ENCODE measurements around the gene CARD6.

CARD6 gene

DNA sequence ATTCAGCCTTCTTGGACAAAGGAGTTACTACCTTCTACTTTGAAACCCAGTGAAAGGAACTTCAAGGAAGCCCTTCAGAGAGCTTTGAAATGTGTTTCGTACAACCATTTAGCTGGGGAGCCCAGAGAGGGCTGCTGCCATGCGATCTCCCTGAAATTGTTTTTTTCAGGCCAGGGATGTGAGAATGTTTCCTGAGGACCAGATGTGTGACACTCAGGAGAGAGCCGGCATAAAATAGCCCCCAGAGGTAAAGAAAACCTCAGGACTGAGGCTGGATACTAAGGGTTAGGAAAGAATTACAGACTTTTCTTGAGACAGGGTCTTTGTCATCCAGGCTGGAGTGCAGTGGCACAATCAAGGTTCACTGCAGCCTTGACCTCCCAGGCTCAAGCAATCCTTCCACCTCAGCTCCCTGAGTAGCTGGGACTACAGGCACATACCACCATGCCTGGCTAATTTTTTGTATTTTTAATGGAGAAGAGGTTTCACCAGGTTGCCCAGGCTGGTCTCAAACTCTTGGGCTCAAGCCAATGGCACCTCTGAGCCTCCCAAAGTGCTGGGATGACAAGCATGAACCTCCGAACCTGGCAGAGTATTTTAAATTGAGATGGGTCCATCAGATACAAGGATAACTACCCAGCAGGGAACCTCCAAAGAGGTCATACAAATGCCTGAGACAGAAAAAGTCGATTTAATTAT is 14.5 kb upstream of the CARD6 start:
- no peak for DNase-seq (ENCODE audit: low read depth)
- no peak for TF ChIP-seq CTCF (IDR thresholded peaks at IDR 0.05; ENCODE audit: control insufficient read depth, extremely low read depth, insufficient read depth)

GRCh38 chr5:40827188-40827977 is 13.8 kb upstream of the CARD6 start:
- no peak for TF ChIP-seq CTCF (IDR thresholded peaks at IDR 0.05; ENCODE audit: control insufficient read depth, extremely low read depth, insufficient read depth)
- no peak overlapping the region for H3K4me3 ChIP-seq (ENCODE audit: low read depth, low read length)
- DNase-seq (ENCODE audit: low read depth): no peak

More for the DNA sequence above, 14.5 kb upstream of the CARD6 start:
- no peak overlapping the region for H3K4me3 ChIP-seq (ENCODE audit: low read depth, low read length)

DNA sequence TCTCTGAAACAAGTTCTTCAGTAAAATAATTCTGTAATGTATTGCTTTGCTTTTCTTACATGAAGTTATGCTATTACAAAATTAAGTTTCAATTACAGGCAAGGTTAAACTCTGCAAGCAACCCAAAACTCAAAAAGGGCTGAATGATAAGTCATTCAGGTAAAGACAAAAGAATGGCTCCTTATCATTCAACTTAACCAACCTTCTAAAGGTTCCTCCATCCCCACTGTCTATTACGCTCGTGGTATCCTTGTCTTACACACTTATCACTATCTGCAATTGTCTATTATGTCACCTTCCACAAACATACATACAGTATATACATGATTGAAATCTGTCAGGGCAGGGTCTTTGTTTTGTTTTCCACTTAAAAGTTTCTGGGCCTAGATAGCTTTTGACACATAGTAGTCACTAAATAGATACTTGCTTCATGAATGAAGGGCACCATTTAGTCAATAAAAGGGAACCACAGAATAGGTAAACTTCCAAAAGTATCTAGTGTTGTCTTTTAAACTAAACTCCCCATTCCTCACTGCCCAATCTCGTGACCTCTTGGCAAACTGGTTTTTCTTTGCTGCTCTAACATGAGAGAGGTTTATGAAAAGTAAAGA is 13.0 kb upstream of the CARD6 start:
- H3K4me3 ChIP-seq (ENCODE audit: low read depth, low read length): no peak overlapping the region
- no peak for DNase-seq (ENCODE audit: low read depth)

DNA sequence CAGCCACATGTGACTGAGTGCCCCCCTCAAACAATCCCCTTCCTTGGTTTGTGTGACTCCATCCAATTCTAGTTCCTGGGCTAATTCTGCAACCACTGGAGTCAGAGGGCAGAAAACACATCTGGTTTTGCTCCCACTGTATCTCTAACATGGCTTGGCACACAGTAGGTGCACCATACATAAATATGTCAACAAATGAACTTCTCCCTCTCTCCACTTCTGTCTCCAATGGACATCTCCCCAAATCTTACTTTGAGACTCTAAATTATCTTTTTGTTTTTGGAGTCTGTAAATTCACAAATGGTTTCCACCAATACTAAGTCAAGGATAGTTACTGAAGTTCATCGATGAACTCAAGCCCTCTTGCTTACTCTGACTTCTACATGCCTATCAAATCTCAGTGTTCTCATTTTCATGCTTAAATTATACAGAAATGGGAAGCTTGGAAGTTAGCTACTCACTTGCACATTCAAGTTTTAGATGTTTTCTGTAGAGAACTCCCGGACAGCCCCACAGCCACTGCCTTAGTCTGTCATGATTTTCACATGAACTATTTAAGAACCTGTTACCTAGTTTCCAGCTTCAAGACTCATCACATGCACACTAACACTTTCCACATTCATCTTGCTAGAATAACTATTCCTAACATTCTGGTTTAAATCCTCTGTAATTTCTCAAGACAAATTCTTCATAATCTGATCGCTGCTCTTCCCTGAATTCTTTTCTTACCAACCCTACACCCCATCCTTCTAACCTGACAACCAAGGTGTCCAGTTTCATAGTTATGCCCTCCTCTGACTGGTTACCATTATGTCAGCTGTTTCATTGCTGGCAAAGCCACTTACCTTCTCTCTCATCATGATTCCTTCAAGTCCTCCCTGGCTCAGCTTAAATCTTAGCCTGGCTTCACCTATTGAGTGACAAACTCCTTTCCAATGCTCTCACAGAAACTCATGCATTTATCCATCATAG is 12.2 kb upstream of the CARD6 start:
- no peak for DNase-seq (ENCODE audit: low read depth)
- TF ChIP-seq CTCF (IDR thresholded peaks at IDR 0.05; ENCODE audit: control insufficient read depth, extremely low read depth, insufficient read depth): no peak
- H3K4me3 ChIP-seq (ENCODE audit: low read depth, low read length): no peak overlapping the region

More for the DNA sequence above, 13.0 kb upstream of the CARD6 start:
- TF ChIP-seq CTCF (IDR thresholded peaks at IDR 0.05; ENCODE audit: control insufficient read depth, extremely low read depth, insufficient read depth): no peak

DNA sequence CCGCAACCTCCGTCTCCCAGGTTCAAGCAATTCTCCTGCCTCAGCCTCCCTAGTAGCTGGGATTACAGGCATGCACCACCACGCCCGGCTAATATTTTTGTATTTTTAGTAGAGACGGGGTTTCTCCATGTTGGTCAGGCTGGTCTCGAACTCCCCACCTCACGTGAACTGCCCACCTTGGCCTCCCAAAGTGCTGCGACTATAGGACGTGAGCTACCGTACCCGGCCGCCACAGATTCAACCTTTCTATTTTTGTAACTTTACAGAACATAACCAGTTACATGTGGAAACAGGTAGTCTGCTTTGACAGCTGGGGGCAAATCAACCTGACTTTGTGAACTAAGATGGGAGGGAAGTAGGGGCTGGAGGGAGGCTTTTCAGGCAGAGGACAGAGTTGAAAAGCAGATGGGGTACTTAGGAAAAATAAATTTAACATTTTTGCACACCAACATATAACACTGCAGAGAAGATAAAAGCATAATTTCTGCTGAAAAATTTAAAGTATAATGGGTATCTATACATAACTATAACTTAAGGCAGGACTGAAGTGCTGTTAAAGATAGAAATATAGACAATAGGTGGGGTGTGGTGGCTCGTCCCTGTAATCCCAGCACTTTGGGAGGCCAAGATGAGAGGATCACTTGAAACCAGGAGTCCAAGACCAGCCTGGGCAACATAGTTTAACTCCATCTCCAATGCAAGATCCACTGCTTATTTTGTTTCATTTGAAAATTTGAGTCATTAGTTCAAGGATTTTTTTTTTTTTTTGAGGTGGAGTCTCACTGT is 11.2 kb upstream of the CARD6 start:
- H3K4me3 ChIP-seq (ENCODE audit: low read depth, low read length): no peak overlapping the region
- DNase-seq (ENCODE audit: low read depth): no peak
- TF ChIP-seq CTCF (IDR thresholded peaks at IDR 0.05; ENCODE audit: control insufficient read depth, extremely low read depth, insufficient read depth): no peak

Measured in LNCaP clone FGC (cell line).